ENCODE data around the gene TGFB1. TPM values are rescaled to one million over a fixed set of nuclear protein-coding genes. Genes with fewer than 3 reads are reported as not detected.

TGFB1 gene
- polyA plus RNA-seq, 1 donor from 2014 or later = not detected

DNA sequence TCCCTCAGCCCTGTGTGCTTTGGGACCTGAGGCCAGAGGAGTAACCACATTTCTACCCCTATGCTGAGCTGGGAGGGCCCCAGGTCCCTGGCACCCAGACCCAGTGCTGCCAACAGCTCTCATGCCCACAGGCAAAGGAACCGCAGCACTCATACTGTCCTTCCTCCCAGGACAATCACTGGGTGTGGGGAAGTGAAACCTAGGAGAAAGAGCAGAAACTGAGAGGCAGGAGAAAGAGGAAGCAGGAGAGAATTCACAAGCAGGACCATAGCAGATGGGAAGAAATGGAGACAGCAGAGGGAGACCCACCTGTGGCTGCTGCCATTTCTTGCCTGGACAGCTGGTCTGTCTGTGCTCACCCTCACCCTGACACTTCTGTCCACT is 24.9 kb downstream of the TGFB1 start:
- Histone ChIP-seq H3K27ac (ENCODE audit: low read length) (no peak overlapping the region), H3K4me3 (ENCODE audit: low read length) (no peak overlapping the region), H3F3A (ENCODE audit: insufficient read depth, low read length, poor library complexity, severe bottlenecking) (no peaks in the 10 kb centered on the region), H3K9me2 (ENCODE audit: insufficient read depth, low read length) (no peaks in the 10 kb centered on the region), H3K4me2 (ENCODE audit: low read length) (no peak overlapping the region), H3K79me2 (replicated peaks; ENCODE audit: insufficient read depth, low read length) (no peaks in the 10 kb centered on the region), H3K9ac (ENCODE audit: low read length) (no peak overlapping the region), H4K20me1 (ENCODE audit: insufficient read depth) (no peaks in the 10 kb centered on the region), H3K36me3 (ENCODE audit: insufficient read depth, low read length) (no peaks in the 10 kb centered on the region), H3K9me3 (ENCODE audit: low read length) (no peaks in the 10 kb centered on the region), H2AFZ (ENCODE audit: low read depth, low read length) (no peak overlapping the region), H3K27me3 (ENCODE audit: insufficient read depth, low read depth, low read length) (no peaks in the 10 kb centered on the region)
- no peak for TF ChIP-seq RAD21 (conservative IDR thresholded peaks at IDR 0.05)
- no peak for TF ChIP-seq SMC3 (conservative IDR thresholded peaks at IDR 0.05; ENCODE audit: poor library complexity)
- no peak for TF ChIP-seq TAF1 (IDR thresholded peaks at IDR 0.05; ENCODE audit: low read depth)
- no peak for TF ChIP-seq EZH2 (IDR thresholded peaks at IDR 0.05; ENCODE audit: borderline replicate concordance, insufficient read depth, low read length, poor library complexity, severe bottlenecking)

DNA sequence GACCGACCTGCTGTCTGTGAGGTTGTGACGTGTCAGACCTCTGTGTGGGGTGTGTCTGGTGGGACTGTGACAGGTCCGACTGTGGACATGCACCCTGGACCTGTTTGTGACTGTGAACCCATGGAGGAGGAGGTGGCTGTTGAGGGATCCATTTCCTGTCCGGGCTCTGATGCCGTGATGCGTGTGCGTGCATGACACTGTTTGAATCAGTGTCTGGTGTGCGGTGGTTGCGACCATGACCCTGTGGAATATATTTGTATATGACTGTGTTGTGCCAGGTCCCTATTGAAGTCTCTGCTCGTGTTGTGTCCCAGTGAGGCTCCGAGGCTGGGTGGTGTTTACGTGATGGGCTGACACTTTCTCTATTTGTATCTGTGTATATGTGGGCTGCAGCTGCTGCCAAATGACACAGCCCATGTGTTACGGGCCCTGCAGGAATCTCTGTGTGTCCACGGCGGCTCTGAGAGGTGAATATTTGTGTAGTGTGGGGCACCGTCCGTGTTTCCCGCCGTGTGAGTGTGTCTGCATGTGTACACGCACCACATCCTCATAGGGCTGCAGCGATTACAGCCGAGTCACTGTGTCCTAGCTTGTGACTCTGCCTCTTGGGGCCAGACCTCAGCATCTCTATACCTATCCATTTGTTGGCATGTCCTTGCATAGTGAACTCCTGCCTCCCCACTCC is 25.4 kb downstream of the TGFB1 start:
- Histone ChIP-seq H3F3A (ENCODE audit: insufficient read depth, low read length, poor library complexity, severe bottlenecking) (no peaks in the 10 kb centered on the region), H2AFZ (ENCODE audit: low read depth, low read length) (no peak overlapping the region), H3K27ac (ENCODE audit: low read length) (no peak overlapping the region), H3K79me2 (replicated peaks; ENCODE audit: insufficient read depth, low read length) (no peaks in the 10 kb centered on the region), H3K4me3 (ENCODE audit: low read length) (no peak overlapping the region), H3K36me3 (ENCODE audit: insufficient read depth, low read length) (no peaks in the 10 kb centered on the region), H3K9ac (ENCODE audit: low read length) (no peak overlapping the region), H3K9me3 (ENCODE audit: low read length) (no peaks in the 10 kb centered on the region), H3K4me2 (ENCODE audit: low read length) (no peak overlapping the region), H3K9me2 (ENCODE audit: insufficient read depth, low read length) (no peaks in the 10 kb centered on the region), H4K20me1 (ENCODE audit: insufficient read depth) (no peaks in the 10 kb centered on the region), H3K27me3 (ENCODE audit: insufficient read depth, low read depth, low read length) (no peaks in the 10 kb centered on the region)
- TF ChIP-seq RAD21 (conservative IDR thresholded peaks at IDR 0.05) = no peak
- no peak for TF ChIP-seq POLR2AphosphoS5 (IDR thresholded peaks at IDR 0.05)
- TF ChIP-seq TAF1 (IDR thresholded peaks at IDR 0.05; ENCODE audit: low read depth) = no peak
- TF ChIP-seq, protein P1, sequence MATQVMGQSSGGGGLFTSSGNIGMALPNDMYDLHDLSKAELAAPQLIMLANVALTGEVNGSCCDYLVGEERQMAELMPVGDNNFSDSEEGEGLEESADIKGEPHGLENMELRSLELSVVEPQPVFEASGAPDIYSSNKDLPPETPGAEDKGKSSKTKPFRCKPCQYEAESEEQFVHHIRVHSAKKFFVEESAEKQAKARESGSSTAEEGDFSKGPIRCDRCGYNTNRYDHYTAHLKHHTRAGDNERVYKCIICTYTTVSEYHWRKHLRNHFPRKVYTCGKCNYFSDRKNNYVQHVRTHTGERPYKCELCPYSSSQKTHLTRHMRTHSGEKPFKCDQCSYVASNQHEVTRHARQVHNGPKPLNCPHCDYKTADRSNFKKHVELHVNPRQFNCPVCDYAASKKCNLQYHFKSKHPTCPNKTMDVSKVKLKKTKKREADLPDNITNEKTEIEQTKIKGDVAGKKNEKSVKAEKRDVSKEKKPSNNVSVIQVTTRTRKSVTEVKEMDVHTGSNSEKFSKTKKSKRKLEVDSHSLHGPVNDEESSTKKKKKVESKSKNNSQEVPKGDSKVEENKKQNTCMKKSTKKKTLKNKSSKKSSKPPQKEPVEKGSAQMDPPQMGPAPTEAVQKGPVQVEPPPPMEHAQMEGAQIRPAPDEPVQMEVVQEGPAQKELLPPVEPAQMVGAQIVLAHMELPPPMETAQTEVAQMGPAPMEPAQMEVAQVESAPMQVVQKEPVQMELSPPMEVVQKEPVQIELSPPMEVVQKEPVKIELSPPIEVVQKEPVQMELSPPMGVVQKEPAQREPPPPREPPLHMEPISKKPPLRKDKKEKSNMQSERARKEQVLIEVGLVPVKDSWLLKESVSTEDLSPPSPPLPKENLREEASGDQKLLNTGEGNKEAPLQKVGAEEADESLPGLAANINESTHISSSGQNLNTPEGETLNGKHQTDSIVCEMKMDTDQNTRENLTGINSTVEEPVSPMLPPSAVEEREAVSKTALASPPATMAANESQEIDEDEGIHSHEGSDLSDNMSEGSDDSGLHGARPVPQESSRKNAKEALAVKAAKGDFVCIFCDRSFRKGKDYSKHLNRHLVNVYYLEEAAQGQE (IDR thresholded peaks at IDR 0.05; ENCODE audit: borderline replicate concordance) = no peak
- no peak for TF ChIP-seq MXI1 (conservative IDR thresholded peaks at IDR 0.05; ENCODE audit: poor library complexity, severe bottlenecking)
- TF ChIP-seq EZH2 (IDR thresholded peaks at IDR 0.05; ENCODE audit: borderline replicate concordance, insufficient read depth, low read length, poor library complexity, severe bottlenecking) = no peak
- TF ChIP-seq, protein P2, sequence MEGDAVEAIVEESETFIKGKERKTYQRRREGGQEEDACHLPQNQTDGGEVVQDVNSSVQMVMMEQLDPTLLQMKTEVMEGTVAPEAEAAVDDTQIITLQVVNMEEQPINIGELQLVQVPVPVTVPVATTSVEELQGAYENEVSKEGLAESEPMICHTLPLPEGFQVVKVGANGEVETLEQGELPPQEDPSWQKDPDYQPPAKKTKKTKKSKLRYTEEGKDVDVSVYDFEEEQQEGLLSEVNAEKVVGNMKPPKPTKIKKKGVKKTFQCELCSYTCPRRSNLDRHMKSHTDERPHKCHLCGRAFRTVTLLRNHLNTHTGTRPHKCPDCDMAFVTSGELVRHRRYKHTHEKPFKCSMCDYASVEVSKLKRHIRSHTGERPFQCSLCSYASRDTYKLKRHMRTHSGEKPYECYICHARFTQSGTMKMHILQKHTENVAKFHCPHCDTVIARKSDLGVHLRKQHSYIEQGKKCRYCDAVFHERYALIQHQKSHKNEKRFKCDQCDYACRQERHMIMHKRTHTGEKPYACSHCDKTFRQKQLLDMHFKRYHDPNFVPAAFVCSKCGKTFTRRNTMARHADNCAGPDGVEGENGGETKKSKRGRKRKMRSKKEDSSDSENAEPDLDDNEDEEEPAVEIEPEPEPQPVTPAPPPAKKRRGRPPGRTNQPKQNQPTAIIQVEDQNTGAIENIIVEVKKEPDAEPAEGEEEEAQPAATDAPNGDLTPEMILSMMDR (IDR thresholded peaks at IDR 0.05; ENCODE audit: poor library complexity, severe bottlenecking) = no peak

All from neural cell (in vitro differentiated cells).